GM19043 (cell line): ENCODE results near the gene SNAP29.
"Not testable (repeated sequence)": the region's sequence is repeated elsewhere in the genome, so short reads cannot be mapped to it uniquely, and the experiment has no call there.

Experiments
- ATAC-seq: cut with Tn5 transposase; IDR thresholded peaks from one replicate; pipeline ENCODE4 v1.9.1; 2021; ENCODE audit warnings: low read depth; ENCODE audit not compliant: unreplicated experiment

SNAP29 gene

DNA sequence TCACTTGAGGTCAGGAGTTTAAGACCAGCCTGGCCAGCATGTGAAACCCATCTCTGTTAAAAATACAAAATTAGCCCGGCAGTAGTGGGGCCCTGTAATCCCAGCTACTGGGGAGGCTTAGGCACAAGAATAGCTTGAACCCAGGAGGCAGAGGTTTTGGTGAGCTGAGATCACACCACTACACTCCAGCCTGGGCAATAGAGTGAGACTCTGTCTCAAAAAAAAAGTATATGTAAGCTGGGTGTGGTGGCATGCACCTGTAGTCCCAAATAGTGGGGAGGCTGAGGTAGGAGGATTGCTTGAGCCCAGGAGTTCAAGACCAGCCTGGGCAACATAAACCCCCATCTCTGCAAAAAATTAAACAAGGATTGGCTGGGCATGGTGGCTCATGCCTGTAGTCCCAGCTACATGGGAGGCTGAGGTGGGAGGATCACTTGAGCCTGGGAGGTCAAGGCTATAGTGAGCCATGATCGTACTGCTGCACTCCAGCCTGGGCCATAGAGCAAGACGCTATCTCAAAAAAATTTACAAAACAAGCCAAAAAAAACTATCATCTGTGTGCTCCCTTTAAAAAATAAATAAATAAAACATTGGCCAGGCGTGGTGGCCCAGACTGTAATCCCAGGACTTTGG lies 69.2 kb downstream of the SNAP29 start:
- ATAC-seq: no peak

- no peak for ATAC-seq
Observed at GRCh38 chr22:20928573-20928967, 69.8 kb downstream of the SNAP29 start.

GRCh38 chr22:20930004-20930403 lies 71.2 kb downstream of the SNAP29 start:
- no peak for ATAC-seq

GRCh38 chr22:20930435-20930834 lies 71.6 kb downstream of the SNAP29 start:
- not testable (repeated sequence) for ATAC-seq

DNA sequence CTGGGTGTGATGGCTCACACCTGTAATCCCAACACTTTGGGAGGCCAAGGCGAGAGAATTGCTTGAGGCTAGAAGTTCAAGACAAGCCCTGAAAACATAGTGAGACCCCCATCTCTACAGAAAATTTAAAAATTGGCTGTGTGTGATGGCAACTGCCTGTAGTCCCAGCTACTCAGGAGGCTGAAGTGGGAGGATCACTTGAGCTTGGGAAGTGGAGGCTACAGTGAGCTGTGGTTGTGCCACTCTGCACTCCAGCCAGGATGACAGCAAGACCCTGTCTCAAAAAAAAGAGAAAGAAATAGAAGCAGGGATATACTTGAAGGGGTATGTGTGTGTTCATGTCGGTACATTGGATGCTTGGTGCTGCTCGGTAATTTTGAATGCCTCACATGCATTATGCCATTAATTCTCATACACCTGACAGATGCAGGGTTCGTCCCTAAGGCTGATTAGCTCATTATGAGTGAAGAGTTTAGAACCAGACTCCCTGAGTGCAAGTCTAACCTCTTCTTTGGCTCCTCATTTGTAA lies 72.4 kb downstream of the SNAP29 start:
- no peak for ATAC-seq

DNA sequence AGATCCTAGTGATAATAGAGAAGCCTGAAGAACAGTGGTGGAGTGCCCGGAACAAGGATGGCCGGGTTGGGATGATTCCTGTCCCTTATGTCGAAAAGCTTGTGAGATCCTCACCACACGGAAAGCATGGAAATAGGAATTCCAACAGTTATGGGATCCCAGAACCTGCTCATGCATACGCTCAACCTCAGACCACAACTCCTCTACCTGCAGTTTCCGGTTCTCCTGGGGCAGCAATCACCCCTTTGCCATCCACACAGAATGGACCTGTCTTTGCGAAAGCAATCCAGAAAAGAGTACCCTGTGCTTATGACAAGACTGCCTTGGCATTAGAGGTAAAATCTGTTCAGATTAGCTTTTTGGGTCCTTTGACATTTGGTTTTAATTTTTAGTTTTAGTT lies 75.1 kb downstream of the SNAP29 start:
- no peak for ATAC-seq

DNA sequence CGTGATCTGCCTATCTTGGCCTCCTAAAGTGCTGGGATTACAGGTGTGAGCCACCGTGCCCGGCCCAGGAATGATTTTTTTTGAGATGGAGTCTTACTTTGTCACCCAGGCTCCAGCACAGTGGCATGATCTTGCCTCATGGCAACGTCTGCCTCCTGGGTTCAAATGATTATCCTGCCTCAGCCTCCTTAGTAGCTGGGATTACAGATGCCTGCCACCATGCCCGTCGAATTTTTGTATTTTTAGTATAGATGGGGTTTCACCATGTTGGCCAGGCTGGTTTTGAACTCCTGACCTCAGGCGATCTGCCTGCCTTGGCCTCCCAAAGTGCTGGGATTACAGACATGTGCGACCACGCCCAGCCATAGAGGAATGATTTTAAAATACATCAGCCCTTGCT lies 76.2 kb downstream of the SNAP29 start:
- not testable (repeated sequence) for ATAC-seq

DNA sequence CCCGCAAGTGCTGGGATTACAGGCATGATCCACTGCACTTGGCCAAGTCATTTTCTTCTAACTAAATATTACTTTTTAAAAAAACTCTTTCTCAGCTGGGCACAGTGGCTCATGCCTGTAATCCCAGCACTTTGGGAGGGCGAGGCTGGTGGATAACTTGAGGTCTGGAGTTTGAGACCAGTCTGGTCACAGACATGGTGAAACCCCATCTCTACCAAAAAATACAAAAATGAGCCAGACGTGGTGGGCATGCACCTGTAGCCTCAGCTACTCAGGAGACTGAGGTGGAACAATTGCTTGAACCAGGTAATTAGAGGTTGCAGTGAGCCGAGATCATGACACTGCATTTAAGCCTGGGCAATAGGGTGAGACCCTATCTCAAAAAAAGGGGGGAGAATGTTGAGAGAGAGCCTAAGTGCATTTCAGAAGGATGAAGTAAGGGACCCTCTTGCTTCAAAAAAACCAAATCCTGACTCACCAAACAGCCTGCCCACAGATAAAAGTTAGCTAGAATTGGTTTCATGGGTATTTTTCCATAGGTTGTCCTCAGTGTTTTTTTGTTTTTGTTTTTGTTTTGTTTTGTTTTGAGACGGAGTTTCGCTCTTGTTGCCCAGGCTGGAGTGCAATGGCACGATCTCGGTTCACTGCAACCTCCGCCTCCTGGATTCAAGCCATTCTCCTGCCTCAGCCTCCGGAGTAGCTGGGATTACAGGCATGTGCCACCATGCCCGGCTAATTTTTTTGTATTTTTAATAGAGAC lies 77.2 kb downstream of the SNAP29 start:
- ATAC-seq: not testable (repeated sequence)

GRCh38 chr22:20937031-20937793 lies 78.4 kb downstream of the SNAP29 start:
- no peak for ATAC-seq

GRCh38 chr22:20937794-20938671 lies 79.2 kb downstream of the SNAP29 start:
- ATAC-seq: no peak

DNA sequence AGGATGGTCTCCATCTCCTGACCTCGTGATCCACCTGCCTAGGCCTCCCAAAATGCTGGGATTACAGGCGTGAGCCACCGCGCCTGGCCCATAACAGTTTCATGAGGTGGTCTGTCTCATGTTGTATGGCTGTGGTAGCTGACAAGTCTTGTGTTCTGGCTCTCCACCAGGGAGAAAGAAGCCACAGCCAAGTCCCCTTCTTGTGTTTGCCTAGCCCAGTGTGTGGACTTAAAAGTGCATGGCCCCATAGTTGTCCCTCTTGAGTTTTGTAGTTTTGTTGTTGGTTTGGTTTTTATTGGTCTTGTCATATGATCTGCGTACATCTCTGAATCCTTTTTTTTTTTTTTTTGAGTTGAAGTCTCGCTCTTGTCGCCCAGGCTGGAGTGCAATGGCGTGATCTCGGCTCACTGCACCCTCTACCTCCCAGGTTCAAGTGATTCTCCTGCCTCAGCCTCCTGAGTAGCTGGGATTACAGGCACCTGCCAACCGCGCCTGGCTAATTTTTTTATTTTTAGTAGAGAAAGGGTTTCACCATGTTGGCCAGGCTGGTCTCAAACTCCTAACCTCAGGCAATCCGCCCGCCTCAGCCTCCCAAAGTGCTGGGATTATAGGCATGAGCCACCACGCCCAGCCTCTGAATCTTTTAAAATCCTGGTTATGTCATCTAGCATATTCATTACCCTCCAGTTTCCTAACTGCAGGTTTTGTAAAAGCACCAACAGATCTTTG lies 80.8 kb downstream of the SNAP29 start:
- not testable (repeated sequence) for ATAC-seq

DNA sequence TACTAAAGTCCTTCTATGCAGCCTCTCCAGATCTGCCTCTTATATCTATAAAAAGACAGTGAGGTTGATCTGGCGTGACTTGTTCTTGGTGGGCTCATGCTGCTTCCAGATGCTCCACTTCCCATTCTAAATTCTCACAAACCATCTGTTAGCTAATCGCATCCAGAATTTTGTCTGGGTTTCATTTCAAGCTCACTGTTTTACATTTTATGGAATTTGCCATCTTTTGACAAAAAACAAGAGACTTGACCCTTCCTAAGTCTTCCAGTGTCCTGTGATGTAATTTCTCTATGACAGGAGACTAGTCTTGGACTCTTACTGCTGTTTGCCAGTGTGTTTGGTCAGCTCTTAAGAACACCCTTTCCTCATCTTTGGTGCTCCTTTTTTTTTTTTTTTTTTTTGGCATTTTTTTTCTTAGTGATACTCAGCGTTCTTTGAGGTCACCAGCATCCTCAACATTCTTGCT lies 81.4 kb downstream of the SNAP29 start:
- ATAC-seq: no peak
